GM18861 (cell line): Measurements from ENCODE around the gene NREP.

Experiments
- ATAC-seq: cut with Tn5 transposase; IDR thresholded peaks from one replicate; pipeline ENCODE4 v1.9.1; 2021; ENCODE audit not compliant: unreplicated experiment

The NREP gene

GRCh38 chr5:111756581-111757354 is at the start of gene NREP:
NREP (minus strand) TSS chr5:111757194; CDS start chr5:111755772, 1,422 bp downstream.
- peak; percentile 15 for ATAC-seq

GRCh38 chr5:111806753-111807152 is 49.8 kb upstream of the NREP start:
- no peak for ATAC-seq

- ATAC-seq = no peak
Observed at GRCh38 chr5:111806156-111806555, 49.2 kb upstream of the NREP start.

- no peak for ATAC-seq
Observed at GRCh38 chr5:111805071-111805470, 48.1 kb upstream of the NREP start.

GRCh38 chr5:111800351-111800750 is 43.4 kb upstream of the NREP start:
- no peak for ATAC-seq

- ATAC-seq = no peak
Observed at GRCh38 chr5:111795142-111795541, 38.1 kb upstream of the NREP start.

GRCh38 chr5:111792471-111793058 is 35.6 kb upstream of the NREP start:
- no peak for ATAC-seq

GRCh38 chr5:111790295-111790694 is 33.3 kb upstream of the NREP start:
- ATAC-seq = no peak

- ATAC-seq = no peak
Observed at GRCh38 chr5:111787006-111787405, 30.0 kb upstream of the NREP start.

- no peak for ATAC-seq
Observed at GRCh38 chr5:111784491-111785181, 27.6 kb upstream of the NREP start.

GRCh38 chr5:111783537-111783936 is 26.5 kb upstream of the NREP start:
- no peak for ATAC-seq

- no peak for ATAC-seq
Observed at GRCh38 chr5:111782216-111782615, 25.2 kb upstream of the NREP start.

GRCh38 chr5:111781200-111781599 is 24.2 kb upstream of the NREP start:
- no peak for ATAC-seq

- no peak for ATAC-seq
Observed at GRCh38 chr5:111779922-111780292, 22.9 kb upstream of the NREP start.

GRCh38 chr5:111779260-111779921 is 22.4 kb upstream of the NREP start:
- no peak for ATAC-seq

- ATAC-seq = no peak
Observed at GRCh38 chr5:111776913-111777781, 20.2 kb upstream of the NREP start.

GRCh38 chr5:111775224-111775623 is 18.2 kb upstream of the NREP start:
- no peak for ATAC-seq

- peak; percentile 37 for ATAC-seq
Observed at GRCh38 chr5:111774525-111774924, 17.5 kb upstream of the NREP start.

GRCh38 chr5:111772456-111773122 is 15.6 kb upstream of the NREP start:
- no peak for ATAC-seq

- ATAC-seq = no peak
Observed at GRCh38 chr5:111769541-111769940, 12.5 kb upstream of the NREP start.
